HS-27A (cell line): ENCODE results near the gene KDELR3.

ENCODE experiments used
- DNase-seq: peaks from one replicate; pipeline ENCODE4 v3.0.0-alpha.2; 2012; ENCODE audit warnings: low read depth, missing footprints

The KDELR3 gene

GRCh38 chr22:38523029-38523428 lies 55.1 kb downstream of the KDELR3 start:
- DNase-seq, result no peak

- DNase-seq, result no peak
Observed at GRCh38 chr22:38523479-38523878, 55.6 kb downstream of the KDELR3 start.

GRCh38 chr22:38524429-38524828 lies 56.5 kb downstream of the KDELR3 start:
- no peak for DNase-seq

- no peak for DNase-seq
Observed at GRCh38 chr22:38531251-38531938, 63.5 kb downstream of the KDELR3 start.
